HCT116 (cell line): ENCODE measurements around the gene SMARCA2. TPM values are rescaled to one million over a fixed set of nuclear protein-coding genes. Genes with fewer than 3 reads are reported as not detected.

Experiments
- ATAC-seq: fragments of 200-7000 bp; cut with Tn5 transposase; 2 replicates; pipeline ENCODE4 v1.9.1; 2020; ENCODE audit warnings: mild to moderate bottlenecking, moderate library complexity
- BruUV-seq: library from RNA; stranded (reverse); fragments of 400-500 nt; replicated peaks from 2 replicates; lab custom pipeline; 2021; lab: Mats Ljungman, UMichigan
- CTCF ChIA-PET: fragments of 300-600 bp; sonication (Branson Sonifier 250); formaldehyde crosslinking; loops from one replicate; lab custom pipeline; 2021; ENCODE audit warnings: antibody characterized with exemption; lab: Charles Lee
- POLR2A ChIA-PET: fragments of 300-600, 350-600 bp; sonication (Branson Sonifier 250); formaldehyde crosslinking; loops from one replicate; lab custom pipeline; 2021; ENCODE audit warnings: antibody characterized with exemption; lab: Charles Lee
- RAD21 ChIA-PET, 2 experiments: fragments of 300-600 bp; sonication (Branson Sonifier 250); formaldehyde crosslinking; loops; one replicate each; lab custom pipeline; 2023; ENCODE audit warnings: low total read pairs in 2 of 2; ENCODE audit not compliant: uncharacterized antibody in 2 of 2, unreplicated experiment in 2 of 2, low non-redundant PET in 1 of 2; lab: Charles Lee
- DNase-seq: peaks from one replicate; pipeline ENCODE4 v3.0.0-alpha.2; 2010; ENCODE audit warnings: low read depth, low spot score
- H2AFZ ChIP-seq: fragments of 200-600 bp; shearing (Covaris generic), sonication (generic); 2 replicates; pipeline ENCODE4 v1.6.1; 2017; ENCODE audit warnings: low read depth, mixed run types, mixed read lengths, antibody characterized with exemption, low read length; ENCODE audit not compliant: poor library complexity, severe bottlenecking
- H3K27ac ChIP-seq: 2 replicates; pipeline ENCODE4 v1.5.1; 2012; ENCODE audit warnings: low read depth, low read length
- H3K27me3 ChIP-seq: fragments of 200-600 bp; sonication (generic); 2 replicates; pipeline ENCODE4 v1.6.1; 2016; ENCODE audit warnings: mixed run types, low read length, mixed read lengths; ENCODE audit not compliant: insufficient read depth
- H3K36me3 ChIP-seq, 2 experiments: fragments of 200-500 bp in 1 of 2; fragments of 200-600 bp in 1 of 2; sonication (Bioruptor generic) in 1 of 2; sonication (generic) in 1 of 2; 2 replicates each; pipeline versions ENCODE4 v1.5.1 to v1.6.1; 2014 to 2016; ENCODE audit warnings: low read length in 2 of 2, inconsistent platforms in 1 of 2, mixed read lengths in 1 of 2, mixed run types in 1 of 2; ENCODE audit not compliant: insufficient read depth in 2 of 2, control insufficient read depth in 1 of 2
- H3K4me1 ChIP-seq, 2 experiments: fragments of 200-600 bp in 1 of 2; sonication (generic) in 1 of 2; 2 replicates each; pipeline versions ENCODE4 v1.5.1 to v1.6.1; 2012 to 2017; ENCODE audit warnings: low read length in 2 of 2, inconsistent platforms in 1 of 2, mild to moderate bottlenecking in 1 of 2, mixed read lengths in 1 of 2, mixed run types in 1 of 2, moderate library complexity in 1 of 2; ENCODE audit not compliant: insufficient read depth in 2 of 2, control insufficient read depth in 1 of 2
- H3K4me2 ChIP-seq: fragments of 200-600 bp; sonication (generic); 2 replicates; pipeline ENCODE4 v1.6.1; 2017; ENCODE audit warnings: mixed run types, low read length, mixed read lengths
- H3K4me3 ChIP-seq, 2 experiments: fragments of 200-600 bp in 1 of 2; sonication (generic) in 1 of 2; replicated peaks in 1 of 2; 2 replicates each; pipeline ENCODE4 v1.5.1; 2011 to 2016; ENCODE audit warnings: low read length in 2 of 2, control low read depth in 1 of 2, low read depth in 1 of 2, mild to moderate bottlenecking in 1 of 2, mixed read lengths in 1 of 2, mixed run types in 1 of 2
- H3K79me2 ChIP-seq: fragments of 200-600 bp; sonication (generic); 2 replicates; pipeline ENCODE4 v1.6.1; 2017; ENCODE audit warnings: mild to moderate bottlenecking, mixed run types, low read length, moderate library complexity, mixed read lengths; ENCODE audit not compliant: insufficient read depth
- H3K9ac ChIP-seq: fragments of 200-600 bp; sonication (generic); 2 replicates; pipeline ENCODE4 v1.6.1; 2016; ENCODE audit warnings: low read length, mixed read lengths
- H3K9me2 ChIP-seq: fragments of 200-600 bp; sonication (generic), shearing (Covaris generic); 2 replicates; pipeline ENCODE4 v1.6.1; 2017; ENCODE audit warnings: mixed run types, mild to moderate bottlenecking, moderate library complexity; ENCODE audit not compliant: insufficient read depth
- H3K9me3 ChIP-seq, 2 experiments: fragments of 200-500 bp in 1 of 2; fragments of 200-600 bp in 1 of 2; sonication (Bioruptor generic) in 1 of 2; sonication (generic) in 1 of 2; 2 replicates each; pipeline ENCODE4 v1.6.1; 2014 to 2017; ENCODE audit warnings: low read length in 2 of 2, mixed read lengths in 2 of 2, inconsistent platforms in 1 of 2, low read depth in 1 of 2, mild to moderate bottlenecking in 1 of 2, mixed run types in 1 of 2, moderate library complexity in 1 of 2; ENCODE audit not compliant: control insufficient read depth in 1 of 2, insufficient read depth in 1 of 2
- H4K20me1 ChIP-seq: fragments of 200-600 bp; sonication (generic), shearing (Covaris generic); 2 replicates; pipeline ENCODE4 v1.6.1; 2017; ENCODE audit warnings: mixed run types, mild to moderate bottlenecking, moderate library complexity; ENCODE audit not compliant: insufficient read depth
- EGR1 ChIP-seq: IDR thresholded peaks from 2 replicates; pipeline ENCODE4 v1.6.1; 2012; ENCODE audit warnings: low read depth
- EZH2 ChIP-seq: fragments of 200-600 bp; sonication (generic); IDR thresholded peaks from 2 replicates; pipeline ENCODE4 v1.6.1; 2017; ENCODE audit warnings: antibody characterized with exemption, mixed run types
- EZH2phosphoT487 ChIP-seq: fragments of 200-600 bp; IDR thresholded peaks from 2 replicates; pipeline ENCODE4 v1.6.1; 2018; ENCODE audit warnings: antibody characterized with exemption, borderline replicate concordance
- POLR2A ChIP-seq: IDR thresholded peaks from 2 replicates; pipeline ENCODE4 v1.7.0; 2011; ENCODE audit warnings: borderline replicate concordance; ENCODE audit not compliant: insufficient read depth, insufficient read length; ENCODE audit errors: extremely low read depth
- RAD21 ChIP-seq: IDR thresholded peaks from 2 replicates; pipeline ENCODE4 v1.6.1; 2012; ENCODE audit warnings: low read depth, mild to moderate bottlenecking
- SIN3A ChIP-seq: IDR thresholded peaks from 2 replicates; pipeline ENCODE4 v1.6.1; 2012; ENCODE audit warnings: low read depth
- TCF7L2 ChIP-seq: IDR thresholded peaks from 2 replicates; pipeline ENCODE4 v1.7.0; 2011; ENCODE audit warnings: borderline replicate concordance, inconsistent platforms; ENCODE audit not compliant: insufficient read depth, insufficient read length; ENCODE audit errors: extremely low read depth
- ZNF274 ChIP-seq: fragments of 200-500 bp; sonication (Bioruptor generic); IDR thresholded peaks from 2 replicates; pipeline ENCODE4 v1.6.1; 2014; ENCODE audit warnings: mild to moderate bottlenecking, low read depth, low read length, inconsistent platforms
- intact Hi-C: fragments of 100-400 bp; cut with micrococcal nuclease; formaldehyde crosslinking; loops from 2 replicates; pipeline ENCODE4 v1.10.0; 2022
- total RNA-seq: library from RNA; stranded (reverse); gene quantifications from one replicate; pipeline ENCODE4 v1.2.1, GENCODE V29; 2021; ENCODE audit not compliant: unreplicated experiment
- TF ChIP-seq, protein P1 (sequence below): IDR thresholded peaks from 2 replicates; pipeline ENCODE4 v1.6.1; 2011; ENCODE audit warnings: mild to moderate bottlenecking, low read length, moderate library complexity; ENCODE audit not compliant: insufficient replicate concordance; ENCODE audit errors: extremely low read depth
- TF ChIP-seq, protein P2 (sequence below): IDR thresholded peaks from 2 replicates; pipeline ENCODE4 v1.6.1; 2012; ENCODE audit warnings: low read depth
- TF ChIP-seq, protein P3 (sequence below), 3 experiments: fragments of 200-600 bp in 1 of 3; sonication (generic) in 1 of 3; IDR thresholded peaks in 2 of 3; conservative IDR thresholded peaks in 1 of 3; 2 replicates each; pipeline ENCODE4 v1.5.1; 2012 to 2017; ENCODE audit warnings: low read depth in 2 of 3, low read length in 2 of 3, antibody characterized with exemption in 1 of 3, borderline replicate concordance in 1 of 3, control low read depth in 1 of 3, mild to moderate bottlenecking in 1 of 3, mixed read lengths in 1 of 3, mixed run types in 1 of 3, moderate library complexity in 1 of 3; ENCODE audit not compliant: insufficient read depth in 1 of 3

SMARCA2 gene
- total RNA-seq, 1 experiment from 2014 or later: 14.7 TPM

DNA sequence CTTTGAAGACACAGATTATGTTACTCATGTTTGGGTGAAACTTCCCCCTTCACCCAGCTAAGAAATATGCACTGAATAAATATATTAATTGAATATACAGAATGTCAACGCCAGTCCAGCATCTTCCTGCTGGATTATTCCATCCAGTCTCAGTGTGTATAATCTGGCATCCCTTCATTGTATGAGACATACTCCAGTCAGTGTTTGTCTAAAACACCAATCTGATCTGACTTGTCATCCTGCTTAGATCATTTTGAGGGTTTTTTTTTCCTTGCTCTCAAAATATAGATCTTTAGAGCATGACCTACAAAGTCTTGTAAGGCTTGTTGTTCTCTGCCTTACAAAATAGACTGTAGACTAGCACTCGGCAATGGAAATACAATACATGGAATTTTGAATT is 195.1 kb downstream of the SMARCA2 start:
- CTCF ChIA-PET: no interaction called here
- Histone ChIP-seq H2AFZ (no peak overlapping the region), H3K27me3 (no peaks in the 10 kb centered on the region), H3K9me2 (no peaks in the 10 kb centered on the region), H3K9me3 (no peaks in the 10 kb centered on the region), H3K79me2 (no peaks in the 10 kb centered on the region), H3K9ac (no peak overlapping the region), H3K36me3 (no peaks in the 10 kb centered on the region), H3K27ac (no peak overlapping the region), H3K4me3 (no peak overlapping the region), H3K4me1 (no peaks in the 10 kb centered on the region), H3K4me2 (no peak overlapping the region), H4K20me1 (no peaks in the 10 kb centered on the region)
- RAD21 ChIA-PET: no interaction called here
- intact Hi-C loops: no loop called here
- no peak for TF ChIP-seq EGR1
- no peak for TF ChIP-seq POLR2A
- DNase-seq (no peak), ATAC-seq (no peak)
- BruUV-seq: no TSS peak
- POLR2A ChIA-PET: interaction anchor here (0.7 kb wide), 1 partner anchor 8 kb away, joined by 3 read pairs; no protein-coding TSS in a partner anchor

DNA sequence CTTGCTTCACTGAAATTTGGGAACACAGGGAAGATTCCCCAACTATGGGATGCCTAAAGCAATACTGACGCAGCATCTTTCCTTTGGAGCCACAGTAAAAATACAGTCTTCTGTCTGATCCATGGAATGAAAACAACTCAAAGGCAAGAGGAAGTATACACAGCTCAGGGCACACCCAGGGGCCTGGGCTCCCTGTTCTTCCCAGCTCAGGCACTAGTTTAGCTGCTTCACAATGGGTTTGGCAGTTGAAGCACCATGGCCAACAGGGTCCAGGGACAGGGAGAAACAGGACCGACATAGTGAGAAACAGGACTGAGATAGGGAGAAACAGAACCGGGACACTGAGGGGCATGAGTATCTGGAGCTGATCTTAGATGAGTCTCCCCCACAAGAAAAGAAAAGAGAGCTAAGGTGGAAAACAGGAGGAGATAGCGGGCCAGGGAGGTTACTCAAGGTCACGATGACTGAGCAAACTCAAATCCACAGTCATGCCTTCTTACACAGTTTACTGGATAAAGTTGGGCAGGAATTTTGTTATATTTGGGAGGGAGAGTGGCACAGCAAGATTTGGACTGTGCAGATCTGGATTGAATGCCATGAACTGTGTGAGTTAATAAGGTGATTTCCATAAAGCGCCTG is 198.8 kb downstream of the SMARCA2 start:
- Histone ChIP-seq H4K20me1 (no peaks in the 10 kb centered on the region), H3K9me3 (no peaks in the 10 kb centered on the region), H3K9ac (no peak overlapping the region), H3K9me2 (no peaks in the 10 kb centered on the region), H3K79me2 (no peaks in the 10 kb centered on the region), H3K27ac (no peak overlapping the region), H3K4me3 (no peak overlapping the region), H2AFZ (no peak overlapping the region), H3K4me2 (no peak overlapping the region), H3K27me3 (no peaks in the 10 kb centered on the region), H3K36me3 (no peaks in the 10 kb centered on the region), H3K4me1 (no peaks in the 10 kb centered on the region)
- intact Hi-C loops: no loop called here
- ChIA-PET POLR2A (no interaction called here), CTCF (no interaction called here), RAD21 (no interaction called here)
- no TSS peak for BruUV-seq
- DNase-seq (no peak), ATAC-seq (no peak)
- TF ChIP-seq, protein P1, sequence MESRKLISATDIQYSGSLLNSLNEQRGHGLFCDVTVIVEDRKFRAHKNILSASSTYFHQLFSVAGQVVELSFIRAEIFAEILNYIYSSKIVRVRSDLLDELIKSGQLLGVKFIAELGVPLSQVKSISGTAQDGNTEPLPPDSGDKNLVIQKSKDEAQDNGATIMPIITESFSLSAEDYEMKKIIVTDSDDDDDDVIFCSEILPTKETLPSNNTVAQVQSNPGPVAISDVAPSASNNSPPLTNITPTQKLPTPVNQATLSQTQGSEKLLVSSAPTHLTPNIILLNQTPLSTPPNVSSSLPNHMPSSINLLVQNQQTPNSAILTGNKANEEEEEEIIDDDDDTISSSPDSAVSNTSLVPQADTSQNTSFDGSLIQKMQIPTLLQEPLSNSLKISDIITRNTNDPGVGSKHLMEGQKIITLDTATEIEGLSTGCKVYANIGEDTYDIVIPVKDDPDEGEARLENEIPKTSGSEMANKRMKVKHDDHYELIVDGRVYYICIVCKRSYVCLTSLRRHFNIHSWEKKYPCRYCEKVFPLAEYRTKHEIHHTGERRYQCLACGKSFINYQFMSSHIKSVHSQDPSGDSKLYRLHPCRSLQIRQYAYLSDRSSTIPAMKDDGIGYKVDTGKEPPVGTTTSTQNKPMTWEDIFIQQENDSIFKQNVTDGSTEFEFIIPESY: no peak
- no peak for TF ChIP-seq RAD21
- TF ChIP-seq ZNF274: no peak
- TF ChIP-seq, protein P2, sequence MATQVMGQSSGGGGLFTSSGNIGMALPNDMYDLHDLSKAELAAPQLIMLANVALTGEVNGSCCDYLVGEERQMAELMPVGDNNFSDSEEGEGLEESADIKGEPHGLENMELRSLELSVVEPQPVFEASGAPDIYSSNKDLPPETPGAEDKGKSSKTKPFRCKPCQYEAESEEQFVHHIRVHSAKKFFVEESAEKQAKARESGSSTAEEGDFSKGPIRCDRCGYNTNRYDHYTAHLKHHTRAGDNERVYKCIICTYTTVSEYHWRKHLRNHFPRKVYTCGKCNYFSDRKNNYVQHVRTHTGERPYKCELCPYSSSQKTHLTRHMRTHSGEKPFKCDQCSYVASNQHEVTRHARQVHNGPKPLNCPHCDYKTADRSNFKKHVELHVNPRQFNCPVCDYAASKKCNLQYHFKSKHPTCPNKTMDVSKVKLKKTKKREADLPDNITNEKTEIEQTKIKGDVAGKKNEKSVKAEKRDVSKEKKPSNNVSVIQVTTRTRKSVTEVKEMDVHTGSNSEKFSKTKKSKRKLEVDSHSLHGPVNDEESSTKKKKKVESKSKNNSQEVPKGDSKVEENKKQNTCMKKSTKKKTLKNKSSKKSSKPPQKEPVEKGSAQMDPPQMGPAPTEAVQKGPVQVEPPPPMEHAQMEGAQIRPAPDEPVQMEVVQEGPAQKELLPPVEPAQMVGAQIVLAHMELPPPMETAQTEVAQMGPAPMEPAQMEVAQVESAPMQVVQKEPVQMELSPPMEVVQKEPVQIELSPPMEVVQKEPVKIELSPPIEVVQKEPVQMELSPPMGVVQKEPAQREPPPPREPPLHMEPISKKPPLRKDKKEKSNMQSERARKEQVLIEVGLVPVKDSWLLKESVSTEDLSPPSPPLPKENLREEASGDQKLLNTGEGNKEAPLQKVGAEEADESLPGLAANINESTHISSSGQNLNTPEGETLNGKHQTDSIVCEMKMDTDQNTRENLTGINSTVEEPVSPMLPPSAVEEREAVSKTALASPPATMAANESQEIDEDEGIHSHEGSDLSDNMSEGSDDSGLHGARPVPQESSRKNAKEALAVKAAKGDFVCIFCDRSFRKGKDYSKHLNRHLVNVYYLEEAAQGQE: no peak
- TF ChIP-seq EZH2phosphoT487: no peak
- TF ChIP-seq, protein P3, sequence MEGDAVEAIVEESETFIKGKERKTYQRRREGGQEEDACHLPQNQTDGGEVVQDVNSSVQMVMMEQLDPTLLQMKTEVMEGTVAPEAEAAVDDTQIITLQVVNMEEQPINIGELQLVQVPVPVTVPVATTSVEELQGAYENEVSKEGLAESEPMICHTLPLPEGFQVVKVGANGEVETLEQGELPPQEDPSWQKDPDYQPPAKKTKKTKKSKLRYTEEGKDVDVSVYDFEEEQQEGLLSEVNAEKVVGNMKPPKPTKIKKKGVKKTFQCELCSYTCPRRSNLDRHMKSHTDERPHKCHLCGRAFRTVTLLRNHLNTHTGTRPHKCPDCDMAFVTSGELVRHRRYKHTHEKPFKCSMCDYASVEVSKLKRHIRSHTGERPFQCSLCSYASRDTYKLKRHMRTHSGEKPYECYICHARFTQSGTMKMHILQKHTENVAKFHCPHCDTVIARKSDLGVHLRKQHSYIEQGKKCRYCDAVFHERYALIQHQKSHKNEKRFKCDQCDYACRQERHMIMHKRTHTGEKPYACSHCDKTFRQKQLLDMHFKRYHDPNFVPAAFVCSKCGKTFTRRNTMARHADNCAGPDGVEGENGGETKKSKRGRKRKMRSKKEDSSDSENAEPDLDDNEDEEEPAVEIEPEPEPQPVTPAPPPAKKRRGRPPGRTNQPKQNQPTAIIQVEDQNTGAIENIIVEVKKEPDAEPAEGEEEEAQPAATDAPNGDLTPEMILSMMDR (IDR thresholded peaks at IDR 0.05 in 2 of 3, conservative IDR thresholded peaks at IDR 0.05 in 1 of 3; ENCODE audit: borderline replicate concordance in 1 of 3, insufficient read depth in 1 of 3, low read depth in 2 of 3, low read length in 2 of 3): no peak
- no peak for TF ChIP-seq SIN3A
- TF ChIP-seq EZH2: no peak
- no peak for TF ChIP-seq TCF7L2
